Activated T-helper 1 cell treated with anti-CD3 and anti-CD28 coated beads, Interleukin-12 subunit alpha, Interleukin-12 subunit beta, Interleukin-2, Interleukin-4 antibody, amounts not matched to agents 30 ng/mL and 10 ng/mL and 1 ng/mL, durations not matched to agents 14 hours and 24 hours and 36 hours (primary cell): ENCODE data around the gene NCAPH2. TPM values are rescaled to one million over a fixed set of nuclear protein-coding genes. Genes with fewer than 3 reads are reported as not detected.
A peak's percentile ranks its signal among the peaks of the same experiment; 100 is the strongest.

Source experiments
- DNase-seq: peaks from one replicate; pipeline ENCODE4 v3.0.0; 2021; ENCODE audit warnings: low spot score
- H3K27ac Mint-ChIP-seq: one replicate; pipeline ENCODE4 v1.8.0; 2021; ENCODE audit warnings: mild to moderate bottlenecking, mixed read lengths
- H3K27me3 Mint-ChIP-seq: one replicate; pipeline ENCODE4 v1.8.0; 2022; ENCODE audit warnings: mild to moderate bottlenecking, moderate library complexity, mixed read lengths; ENCODE audit not compliant: insufficient read depth
- H3K36me3 Mint-ChIP-seq: one replicate; pipeline ENCODE4 v1.8.0; 2021; ENCODE audit warnings: low read depth, mixed read lengths
- H3K4me1 Mint-ChIP-seq: one replicate; pipeline ENCODE4 v1.8.0; 2021; ENCODE audit warnings: low read depth, mixed read lengths
- H3K4me3 Mint-ChIP-seq: one replicate; pipeline ENCODE4 v1.8.0; 2021; ENCODE audit warnings: mild to moderate bottlenecking, moderate library complexity, mixed read lengths
- H3K9me3 Mint-ChIP-seq: one replicate; pipeline ENCODE4 v1.8.0; 2021; ENCODE audit warnings: mixed read lengths
- intact Hi-C: fragments of 100-400 bp; cut with micrococcal nuclease; formaldehyde crosslinking; loops from one replicate; pipeline ENCODE4 v1.15.1; 2024
- total RNA-seq: library from RNA; stranded (reverse); gene quantifications from 2 replicates; pipeline ENCODE4 v1.2.3, GENCODE V29; 2022

The NCAPH2 gene
- total RNA-seq = 133 and 134 TPM in 2 replicates

GRCh38 chr22:50507991-50508884 lies at the start of gene NCAPH2:
NCAPH2 (plus strand) TSS chr22:50508224; CDS start chr22:50508338, 114 bp downstream.
- DNase-seq = peak; percentile 97
- H3K36me3 Mint-ChIP-seq = peaks cover 13% of the 10 kb centered on the region
- peaks cover 24% of the 10 kb centered on the region for H3K4me1 Mint-ChIP-seq
- H3K27ac Mint-ChIP-seq = peak within 1 kb of the TSS; percentile 95
- no peaks in the 10 kb centered on the region for H3K27me3 Mint-ChIP-seq
- intact Hi-C loops = loop anchor here (1.0 to 2.0 kb wide), 10 partner anchors 17 to 307 kb away; partner anchors contain the start of genes ADM2, ARSA, CHKB and PPP6R2
- no peaks in the 10 kb centered on the region for H3K9me3 Mint-ChIP-seq
- peak within 1 kb of the TSS; percentile 96 for H3K4me3 Mint-ChIP-seq

DNA sequence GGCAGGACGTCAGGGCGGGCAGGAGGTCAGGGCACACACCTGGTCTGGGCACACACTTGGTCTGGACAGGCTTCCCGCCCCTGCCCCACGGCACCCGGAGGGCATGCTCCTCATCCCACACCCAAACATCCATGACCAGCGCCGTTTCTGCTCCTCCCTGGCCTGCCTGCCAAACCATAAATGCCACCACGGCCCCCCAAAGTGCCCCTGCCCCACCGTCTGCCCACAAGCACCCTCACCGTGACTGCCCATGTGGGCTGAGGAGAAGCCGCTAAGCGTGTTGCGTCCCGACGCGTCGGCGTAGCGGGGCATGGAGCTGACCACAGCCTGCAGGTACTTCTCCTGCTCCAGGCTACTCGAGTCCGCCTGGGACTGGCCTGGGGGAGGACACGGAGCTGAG lies 49.0 kb upstream of the NCAPH2 start:
- intact Hi-C loops = no loop called here
- H3K9me3 Mint-ChIP-seq = no peaks in the 10 kb centered on the region

DNA sequence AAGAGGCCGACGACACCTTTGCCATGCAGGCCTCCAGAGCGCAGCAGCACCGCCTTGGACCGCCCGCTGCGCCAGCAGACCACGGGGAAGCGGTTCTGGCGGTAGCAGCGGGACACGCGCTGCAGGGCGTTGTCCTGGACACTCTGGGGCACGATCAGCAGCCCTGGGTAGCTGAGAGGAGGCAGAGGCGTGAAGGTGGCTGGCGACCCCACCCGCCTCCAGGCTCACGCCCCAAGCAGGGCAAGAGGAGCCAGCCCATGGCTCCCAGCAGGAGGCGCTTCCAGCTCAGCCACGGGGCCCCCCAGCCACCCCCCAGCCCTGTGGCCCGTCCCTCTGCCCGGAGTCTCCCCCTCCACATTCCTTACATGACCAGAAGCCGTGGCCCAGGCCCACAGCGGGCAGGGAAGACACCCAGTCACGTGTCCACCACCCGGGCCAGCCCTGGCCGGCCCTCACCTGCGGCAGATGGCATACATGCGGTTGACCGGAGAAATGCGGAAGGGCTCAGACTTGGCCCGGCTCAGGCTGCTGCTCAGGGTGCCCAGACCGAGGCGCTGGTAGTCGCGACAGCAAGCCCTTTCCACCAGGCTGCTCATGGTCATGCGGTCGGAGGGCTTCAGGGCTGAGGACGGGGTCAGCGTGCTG lies 48.4 kb upstream of the NCAPH2 start:
- H3K4me3 Mint-ChIP-seq = no peak overlapping the region
- peaks cover 30% of the 10 kb centered on the region for H3K36me3 Mint-ChIP-seq
- H3K27me3 Mint-ChIP-seq = no peaks in the 10 kb centered on the region
- no peaks in the 10 kb centered on the region for H3K4me1 Mint-ChIP-seq
- no peak for DNase-seq
- no peak overlapping the region for H3K27ac Mint-ChIP-seq
- H3K9me3 Mint-ChIP-seq = no peaks in the 10 kb centered on the region
- intact Hi-C loops = no loop called here

More for the DNA sequence above, 49.0 kb upstream of the NCAPH2 start:
- no peak for DNase-seq
- H3K4me3 Mint-ChIP-seq = no peak overlapping the region
- no peak overlapping the region for H3K27ac Mint-ChIP-seq
- H3K36me3 Mint-ChIP-seq = peaks cover 33% of the 10 kb centered on the region
- no peaks in the 10 kb centered on the region for H3K4me1 Mint-ChIP-seq
- no peaks in the 10 kb centered on the region for H3K27me3 Mint-ChIP-seq

DNA sequence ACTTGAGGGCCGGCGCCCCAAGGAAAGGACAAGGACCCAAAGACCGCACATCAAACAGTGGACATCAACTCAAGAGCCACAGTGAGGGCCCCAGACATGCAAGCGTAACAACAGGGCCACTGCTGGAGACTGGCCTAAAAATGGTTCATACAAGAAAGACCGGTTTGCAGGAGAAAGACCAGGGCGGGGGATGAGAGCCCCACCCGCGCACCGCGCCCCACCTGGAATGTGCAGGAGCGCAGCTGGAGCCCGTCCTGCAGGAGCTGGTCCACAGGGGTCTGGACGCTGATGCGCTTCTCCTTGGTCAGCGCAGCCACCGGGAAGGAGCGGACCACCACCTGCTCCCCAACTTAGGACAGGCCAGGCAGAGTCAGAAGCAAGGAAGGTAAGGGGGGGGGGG lies 47.1 kb upstream of the NCAPH2 start:
- no peak for DNase-seq
- Mint-ChIP-seq H3K36me3 (peaks cover 25% of the 10 kb centered on the region), H3K4me3 (no peak overlapping the region), H3K27me3 (no peaks in the 10 kb centered on the region), H3K4me1 (no peaks in the 10 kb centered on the region), H3K9me3 (no peaks in the 10 kb centered on the region), H3K27ac (no peak overlapping the region)
- intact Hi-C loops = no loop called here

GRCh38 chr22:50461536-50461935 lies 46.5 kb upstream of the NCAPH2 start:
- intact Hi-C loops = no loop called here

GRCh38 chr22:50461979-50462540 lies 46.0 kb upstream of the NCAPH2 start:
- H3K27ac Mint-ChIP-seq = no peak overlapping the region
- intact Hi-C loops = no loop called here
- DNase-seq = no peak
- H3K27me3 Mint-ChIP-seq = no peaks in the 10 kb centered on the region
- H3K9me3 Mint-ChIP-seq = no peaks in the 10 kb centered on the region
- peaks cover 29% of the 10 kb centered on the region for H3K36me3 Mint-ChIP-seq
- H3K4me3 Mint-ChIP-seq = no peak overlapping the region
- no peaks in the 10 kb centered on the region for H3K4me1 Mint-ChIP-seq

More at GRCh38 chr22:50461536-50461935, 46.5 kb upstream of the NCAPH2 start:
- Mint-ChIP-seq H3K9me3 (no peaks in the 10 kb centered on the region), H3K27me3 (no peaks in the 10 kb centered on the region), H3K27ac (no peak overlapping the region), H3K4me1 (no peaks in the 10 kb centered on the region), H3K4me3 (no peak overlapping the region), H3K36me3 (peaks cover 27% of the 10 kb centered on the region)
- DNase-seq = no peak

- Mint-ChIP-seq H3K27me3 (no peaks in the 10 kb centered on the region), H3K4me3 (no peak overlapping the region), H3K9me3 (no peaks in the 10 kb centered on the region), H3K27ac (no peak overlapping the region), H3K4me1 (peaks cover under 1% of the 10 kb centered on the region), H3K36me3 (peaks cover 23% of the 10 kb centered on the region)
- intact Hi-C loops = no loop called here
- no peak for DNase-seq
These were observed 44.7 kb upstream of the NCAPH2 start for GRCh38 chr22:50463188-50463900.

- Mint-ChIP-seq H3K36me3 (peaks cover 26% of the 10 kb centered on the region), H3K27me3 (no peaks in the 10 kb centered on the region), H3K27ac (no peak overlapping the region), H3K4me3 (no peak overlapping the region), H3K9me3 (no peaks in the 10 kb centered on the region), H3K4me1 (peaks cover 12% of the 10 kb centered on the region)
- DNase-seq = no peak
- intact Hi-C loops = no loop called here
These were observed 43.6 kb upstream of the NCAPH2 start for GRCh38 chr22:50464451-50464850.

GRCh38 chr22:50465066-50465930 lies 42.7 kb upstream of the NCAPH2 start:
- H3K4me1 Mint-ChIP-seq = peaks cover 18% of the 10 kb centered on the region
- H3K9me3 Mint-ChIP-seq = no peaks in the 10 kb centered on the region
- H3K27me3 Mint-ChIP-seq = no peaks in the 10 kb centered on the region
- H3K4me3 Mint-ChIP-seq = no peak overlapping the region
- intact Hi-C loops = no loop called here
- H3K36me3 Mint-ChIP-seq = peaks cover 23% of the 10 kb centered on the region
- no peak overlapping the region for H3K27ac Mint-ChIP-seq
- no peak for DNase-seq

DNA sequence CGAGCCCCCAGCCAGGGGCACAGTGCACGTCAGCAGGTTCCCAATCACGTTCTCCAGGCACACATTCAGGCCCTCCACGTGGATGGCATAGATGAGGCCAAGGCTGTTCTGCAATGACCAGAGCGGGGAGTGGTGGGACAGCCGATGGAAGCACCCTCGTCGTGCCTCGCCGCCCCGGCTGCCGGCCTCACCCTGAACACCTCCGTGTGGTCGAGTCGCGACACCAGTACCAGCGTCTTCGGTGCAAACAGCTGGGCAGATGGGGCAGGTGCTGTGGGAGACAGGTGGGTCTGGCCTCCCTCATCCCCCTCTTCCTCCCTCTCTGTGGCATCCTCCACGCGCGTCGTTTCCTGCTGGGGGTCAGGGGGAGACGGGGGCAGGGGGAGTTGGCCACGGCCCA lies 40.7 kb upstream of the NCAPH2 start:
- no peak for DNase-seq
- Mint-ChIP-seq H3K27ac (no peak overlapping the region), H3K4me3 (no peak overlapping the region), H3K4me1 (peaks cover 35% of the 10 kb centered on the region), H3K36me3 (peaks cover 18% of the 10 kb centered on the region), H3K9me3 (no peaks in the 10 kb centered on the region), H3K27me3 (no peaks in the 10 kb centered on the region)
- intact Hi-C loops = no loop called here

DNA sequence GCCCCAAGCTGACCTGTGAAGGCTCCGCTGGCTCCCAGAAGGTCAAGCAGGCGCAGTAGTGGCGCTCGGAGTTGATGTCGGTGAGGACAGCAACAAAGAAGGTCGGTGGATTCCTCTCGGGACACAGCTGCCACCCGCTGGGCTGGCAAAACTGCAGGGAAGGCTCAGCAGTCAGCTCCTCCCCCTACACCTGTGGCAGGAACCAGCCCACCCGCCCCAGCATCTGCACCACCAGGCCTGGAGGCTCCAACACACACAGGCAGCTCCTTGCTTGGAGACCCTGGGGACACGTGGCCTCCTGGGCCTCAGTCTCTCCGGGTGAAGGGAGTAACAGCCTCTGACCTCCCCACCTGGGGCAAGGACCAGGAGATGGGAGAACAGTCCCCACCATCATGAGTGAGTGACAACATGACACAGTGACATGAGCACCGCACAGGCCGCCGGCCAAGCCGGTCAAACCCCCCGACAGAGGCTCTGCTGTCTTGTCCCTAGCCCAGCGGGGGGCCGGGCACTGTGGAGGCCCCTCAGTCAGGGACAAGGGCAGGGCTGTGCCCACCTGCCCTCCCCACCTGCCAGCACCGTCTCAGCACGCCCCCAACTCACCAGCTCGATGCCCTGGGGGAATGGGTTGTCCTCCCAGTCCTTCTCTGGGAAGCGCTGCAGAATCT lies 40.1 kb upstream of the NCAPH2 start:
- Mint-ChIP-seq H3K9me3 (no peaks in the 10 kb centered on the region), H3K27me3 (no peaks in the 10 kb centered on the region), H3K4me1 (peaks cover 40% of the 10 kb centered on the region), H3K36me3 (peaks cover 17% of the 10 kb centered on the region), H3K27ac (no peak overlapping the region), H3K4me3 (peak overlapping the region; percentile 49)
- intact Hi-C loops = loop anchor here (2.0 kb wide), 1 partner anchor 95 kb away; the partner anchor contains the start of gene SYCE3
- DNase-seq = no peak
